Measurements from ENCODE around the gene KCNS3. TPM values are rescaled to one million over a fixed set of nuclear protein-coding genes. Genes with fewer than 3 reads are reported as not detected.

KCNS3 gene
- total RNA-seq, 2 donors from 2014 or later = not detected

DNA sequence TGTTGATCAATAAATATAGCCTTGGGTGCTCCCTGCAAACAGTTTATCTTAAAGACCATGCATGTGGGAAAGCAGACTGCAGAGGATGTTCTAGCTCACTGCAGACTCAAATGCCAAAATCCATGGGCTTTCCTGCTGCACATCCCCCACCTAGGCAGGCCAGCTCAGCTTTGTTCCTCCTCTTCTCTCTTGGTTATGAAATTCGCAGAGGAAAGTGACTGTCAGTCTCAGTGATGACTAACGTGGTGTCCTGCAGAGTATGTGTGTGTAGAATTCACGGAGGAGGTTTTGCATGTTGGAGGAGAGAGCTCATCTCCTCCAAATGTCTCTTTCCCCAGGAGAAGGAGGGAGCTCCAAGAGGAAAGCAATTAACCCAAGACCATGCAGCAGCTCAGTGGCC lies 21.4 kb upstream of the KCNS3 start:
- ATAC-seq (no peak), DNase-seq (no peak)
- no peak overlapping the region for H3K4me3 Mint-ChIP-seq
- no peaks in the 10 kb centered on the region for H3K9me3 ChIP-seq (ENCODE audit: control insufficient read depth, low read length, poor library complexity, severe bottlenecking)
- peaks cover 2% of the 10 kb centered on the region for H3K36me3 Mint-ChIP-seq (ENCODE audit: low read depth)
- H3K27me3 Mint-ChIP-seq = peaks cover 69% of the 10 kb centered on the region
- no peak overlapping the region for H3K27ac Mint-ChIP-seq
- H3K4me1 Mint-ChIP-seq = no peaks in the 10 kb centered on the region

- Mint-ChIP-seq H3K27me3 (peaks cover 69% of the 10 kb centered on the region), H3K27ac (no peak overlapping the region), H3K4me3 (no peak overlapping the region), H3K36me3 (ENCODE audit: low read depth) (peaks cover 2% of the 10 kb centered on the region), H3K4me1 (no peaks in the 10 kb centered on the region)
- no peak for DNase-seq
- ATAC-seq = no peak
- no peaks in the 10 kb centered on the region for H3K9me3 ChIP-seq (ENCODE audit: control insufficient read depth, low read length, poor library complexity, severe bottlenecking)
These were observed 20.4 kb upstream of the KCNS3 start for GRCh38 chr2:17858064-17858463.

DNA sequence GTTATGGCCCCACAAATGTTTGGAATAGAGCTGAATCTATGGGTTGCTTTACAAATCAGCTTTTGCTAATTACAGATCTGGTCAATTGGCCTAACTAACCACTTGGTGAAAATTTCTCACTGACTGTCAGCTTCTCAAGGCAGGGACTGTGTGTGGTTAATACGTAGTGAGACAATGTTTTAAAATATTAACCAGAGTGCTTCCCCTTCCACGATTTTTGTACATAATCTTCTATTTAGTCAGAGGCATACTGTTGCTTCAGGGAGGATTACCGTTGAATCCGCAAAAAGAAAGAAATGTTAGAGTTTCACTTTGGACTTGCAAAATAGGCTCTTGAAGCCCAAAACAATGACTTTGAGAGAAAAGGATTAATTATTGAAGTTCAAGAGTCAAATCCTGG lies 14.9 kb upstream of the KCNS3 start:
- no peak overlapping the region for H3K4me3 Mint-ChIP-seq
- peaks cover 2% of the 10 kb centered on the region for H3K36me3 Mint-ChIP-seq (ENCODE audit: low read depth)
- peaks cover 41% of the 10 kb centered on the region for H3K27me3 Mint-ChIP-seq
- no peaks in the 10 kb centered on the region for H3K4me1 Mint-ChIP-seq
- no peaks in the 10 kb centered on the region for H3K9me3 ChIP-seq (ENCODE audit: control insufficient read depth, low read length, poor library complexity, severe bottlenecking)
- no peak for DNase-seq
- no peak for ATAC-seq
- H3K27ac Mint-ChIP-seq = no peak overlapping the region

- H3K4me1 Mint-ChIP-seq = no peaks in the 10 kb centered on the region
- no peak for DNase-seq
- H3K9me3 ChIP-seq (ENCODE audit: control insufficient read depth, low read length, poor library complexity, severe bottlenecking) = no peaks in the 10 kb centered on the region
- ATAC-seq = no peak
- peaks cover 2% of the 10 kb centered on the region for H3K36me3 Mint-ChIP-seq (ENCODE audit: low read depth)
- H3K27ac Mint-ChIP-seq = no peak overlapping the region
- H3K4me3 Mint-ChIP-seq = no peak overlapping the region
- H3K27me3 Mint-ChIP-seq = peaks cover 37% of the 10 kb centered on the region
These were observed 13.8 kb upstream of the KCNS3 start for GRCh38 chr2:17864676-17865075.

DNA sequence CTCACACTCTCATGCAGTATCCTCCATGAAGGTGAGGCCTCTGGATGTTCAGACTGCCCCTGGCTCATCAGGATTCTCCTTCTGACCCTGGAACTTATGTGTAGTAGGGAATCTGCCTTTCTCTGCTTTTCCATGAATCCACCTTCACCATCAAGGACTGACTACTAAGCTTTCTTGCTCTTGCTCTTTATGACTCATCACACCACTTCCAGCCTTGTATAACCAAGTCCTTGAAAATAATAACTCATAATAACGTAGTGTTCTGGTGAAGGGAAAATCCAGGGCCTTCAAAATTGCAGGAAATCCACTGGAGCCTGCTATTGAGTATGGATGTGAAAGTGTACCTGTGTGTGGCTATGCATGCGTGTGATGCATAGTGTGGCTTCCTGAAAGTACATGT lies 11.3 kb upstream of the KCNS3 start:
- Mint-ChIP-seq H3K27ac (no peak overlapping the region), H3K4me3 (no peak overlapping the region), H3K36me3 (ENCODE audit: low read depth) (no peaks in the 10 kb centered on the region), H3K4me1 (no peaks in the 10 kb centered on the region), H3K27me3 (peaks cover 33% of the 10 kb centered on the region)
- ATAC-seq (no peak), DNase-seq (no peak)
- no peaks in the 10 kb centered on the region for H3K9me3 ChIP-seq (ENCODE audit: control insufficient read depth, low read length, poor library complexity, severe bottlenecking)

DNA sequence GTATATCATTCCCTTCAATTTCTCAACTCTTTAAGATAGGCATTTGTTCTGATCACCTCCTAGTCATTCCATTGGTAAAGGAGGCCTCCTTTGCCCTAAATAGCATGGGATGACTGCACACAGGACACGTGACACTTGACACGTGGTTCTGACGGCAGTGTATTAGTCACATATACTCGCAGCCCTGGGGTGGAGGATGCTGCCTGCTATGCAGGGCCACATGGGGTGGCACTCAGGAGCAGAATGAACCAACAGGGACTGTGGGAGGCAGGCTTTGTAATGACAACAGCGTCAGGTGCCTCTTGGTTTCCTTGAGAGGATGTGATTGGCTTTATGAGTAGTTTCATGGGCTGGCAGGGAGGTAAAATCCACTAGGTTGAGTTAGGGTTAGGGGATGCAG lies 9.3 kb upstream of the KCNS3 start:
- ATAC-seq = no peak
- no peaks in the 10 kb centered on the region for H3K9me3 ChIP-seq (ENCODE audit: control insufficient read depth, low read length, poor library complexity, severe bottlenecking)
- H3K36me3 Mint-ChIP-seq (ENCODE audit: low read depth) = no peaks in the 10 kb centered on the region
- peaks cover 45% of the 10 kb centered on the region for H3K27me3 Mint-ChIP-seq
- no peak overlapping the region for H3K27ac Mint-ChIP-seq
- no peaks in the 10 kb centered on the region for H3K4me1 Mint-ChIP-seq
- H3K4me3 Mint-ChIP-seq = no peak overlapping the region
- DNase-seq = no peak

DNA sequence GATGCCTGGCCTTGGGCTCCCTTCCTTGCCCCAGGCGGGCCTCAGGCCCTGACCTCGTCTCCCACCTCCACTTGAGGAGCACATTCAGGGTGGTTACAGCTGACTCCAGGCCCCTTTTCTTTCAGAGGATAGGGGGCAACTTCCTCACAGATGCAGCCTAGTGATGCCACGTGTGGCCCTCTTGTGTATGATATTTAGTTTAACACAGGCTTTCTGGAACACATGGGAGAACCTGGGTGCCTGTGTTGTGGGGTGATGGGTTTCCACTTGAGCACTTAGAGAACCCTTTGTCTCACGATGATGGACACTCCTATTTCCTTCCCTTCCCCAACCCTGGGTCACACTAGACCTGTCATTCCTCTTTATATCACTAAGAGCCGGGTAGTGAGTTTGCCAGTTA lies 6.8 kb upstream of the KCNS3 start:
- Mint-ChIP-seq H3K4me1 (no peaks in the 10 kb centered on the region), H3K4me3 (no peak overlapping the region), H3K27me3 (peaks cover 54% of the 10 kb centered on the region), H3K27ac (no peak overlapping the region), H3K36me3 (ENCODE audit: low read depth) (no peaks in the 10 kb centered on the region)
- DNase-seq (no peak), ATAC-seq (no peak)
- H3K9me3 ChIP-seq (ENCODE audit: control insufficient read depth, low read length, poor library complexity, severe bottlenecking) = no peaks in the 10 kb centered on the region

DNA sequence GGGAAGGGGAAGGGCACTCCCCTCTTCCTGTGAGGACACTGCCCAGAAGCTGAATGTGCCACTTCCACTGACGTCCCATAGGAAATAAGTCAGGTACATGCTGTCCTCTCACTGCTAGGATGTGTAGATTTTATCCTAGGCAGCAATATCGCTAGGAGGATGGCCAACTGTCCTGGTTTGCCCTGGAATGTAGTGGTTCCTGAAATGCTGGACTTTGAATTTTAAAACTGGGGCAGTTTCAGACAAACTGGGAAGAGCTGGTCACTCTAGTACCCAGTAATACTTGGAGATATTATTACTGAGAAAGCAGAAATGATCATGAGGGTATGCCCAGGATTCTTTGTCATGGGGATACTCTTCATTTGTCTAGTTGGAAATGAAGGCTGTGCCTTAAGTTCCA lies 5.4 kb upstream of the KCNS3 start:
- no peak overlapping the region for H3K4me3 Mint-ChIP-seq
- H3K9me3 ChIP-seq (ENCODE audit: control insufficient read depth, low read length, poor library complexity, severe bottlenecking) = no peaks in the 10 kb centered on the region
- peaks cover 3% of the 10 kb centered on the region for H3K4me1 Mint-ChIP-seq
- ATAC-seq = no peak
- H3K27ac Mint-ChIP-seq = no peak overlapping the region
- no peaks in the 10 kb centered on the region for H3K36me3 Mint-ChIP-seq (ENCODE audit: low read depth)
- H3K27me3 Mint-ChIP-seq = peaks cover 60% of the 10 kb centered on the region
- no peak for DNase-seq

GRCh38 chr2:17876590-17876989 lies 1.9 kb upstream of the KCNS3 start:
- H3K9me3 ChIP-seq (ENCODE audit: control insufficient read depth, low read length, poor library complexity, severe bottlenecking) = no peaks in the 10 kb centered on the region
- no peak for ATAC-seq
- H3K4me1 Mint-ChIP-seq = peaks cover 11% of the 10 kb centered on the region
- H3K4me3 Mint-ChIP-seq = no peak overlapping the region
- no peak for DNase-seq
- peaks cover 2% of the 10 kb centered on the region for H3K36me3 Mint-ChIP-seq (ENCODE audit: low read depth)
- peaks cover 69% of the 10 kb centered on the region for H3K27me3 Mint-ChIP-seq
- H3K27ac Mint-ChIP-seq = no peak overlapping the region

- H3K36me3 Mint-ChIP-seq (ENCODE audit: low read depth) = peaks cover 2% of the 10 kb centered on the region
- H3K9me3 ChIP-seq (ENCODE audit: control insufficient read depth, low read length, poor library complexity, severe bottlenecking) = no peaks in the 10 kb centered on the region
- peaks cover 11% of the 10 kb centered on the region for H3K4me1 Mint-ChIP-seq
- H3K4me3 Mint-ChIP-seq = peak overlapping the region; percentile 76
- ATAC-seq (no peak), DNase-seq (no peak)
- H3K27me3 Mint-ChIP-seq = peaks cover 75% of the 10 kb centered on the region
- H3K27ac Mint-ChIP-seq = no peak overlapping the region
These were observed 621 bp upstream of the KCNS3 start for GRCh38 chr2:17877811-17878280.

DNA sequence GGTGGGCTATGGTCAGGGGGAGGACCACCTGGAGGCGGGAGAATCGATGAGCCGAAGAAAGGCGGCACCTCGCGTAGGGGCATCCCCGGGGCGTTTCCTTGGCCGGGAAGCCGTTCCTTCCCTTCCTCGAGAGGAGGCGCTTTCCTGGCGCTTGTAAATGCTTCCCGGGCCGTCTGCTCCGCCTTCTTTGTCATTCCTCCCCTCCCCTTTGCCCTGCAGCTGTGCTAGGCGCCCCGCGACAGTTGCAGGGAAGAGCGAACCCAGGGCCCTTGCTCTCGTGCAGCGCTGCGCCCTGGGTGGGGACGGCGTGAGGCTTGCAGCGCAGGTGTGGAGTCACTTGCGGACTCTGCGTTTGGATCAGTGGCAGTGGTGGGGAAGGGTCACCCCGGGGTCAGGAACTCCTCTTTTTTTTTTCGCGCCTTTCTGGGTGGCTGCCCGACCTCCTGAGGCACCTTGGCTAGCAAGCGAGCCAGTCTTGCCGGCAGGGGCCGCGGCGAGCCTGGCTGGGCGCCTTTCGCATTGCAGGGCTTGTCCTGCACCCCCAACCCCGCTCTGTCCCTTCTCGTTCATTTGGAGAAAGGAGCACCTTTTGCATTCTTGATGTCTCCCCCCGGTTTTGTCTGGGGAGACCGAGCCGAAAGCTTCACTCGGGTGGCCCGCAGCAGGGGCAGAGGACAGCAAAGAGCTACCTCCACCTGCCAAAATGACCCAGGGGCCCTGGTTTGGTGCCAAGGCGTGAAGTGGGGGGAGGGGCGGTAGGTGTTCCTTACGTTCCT lies 858 bp downstream of the KCNS3 start:
- H3K4me1 Mint-ChIP-seq = peaks cover 11% of the 10 kb centered on the region
- ATAC-seq = no peak
- peaks cover 61% of the 10 kb centered on the region for H3K27me3 Mint-ChIP-seq
- peak overlapping the region; percentile 84 for H3K4me3 Mint-ChIP-seq
- peaks cover 2% of the 10 kb centered on the region for H3K36me3 Mint-ChIP-seq (ENCODE audit: low read depth)
- no peak overlapping the region for H3K27ac Mint-ChIP-seq
- no peak for DNase-seq
- no peaks in the 10 kb centered on the region for H3K9me3 ChIP-seq (ENCODE audit: control insufficient read depth, low read length, poor library complexity, severe bottlenecking)

DNA sequence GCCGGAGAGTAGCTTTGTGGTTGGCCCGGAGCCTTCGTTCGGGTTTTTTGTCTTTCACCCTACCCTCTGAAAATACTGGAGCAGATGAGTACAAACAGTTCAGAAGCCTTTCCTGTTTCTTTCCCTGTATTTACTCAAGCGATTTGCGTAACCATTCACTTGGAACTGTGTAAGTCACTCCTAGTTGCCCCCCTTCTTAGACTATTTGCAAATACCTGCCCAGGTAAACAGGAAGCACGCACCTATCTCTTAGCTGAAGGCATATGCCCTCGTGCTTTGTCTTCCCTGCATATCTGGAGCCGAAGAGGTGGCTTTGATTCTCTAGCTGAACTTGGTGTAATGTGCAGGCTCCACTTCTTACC lies 1.4 kb downstream of the KCNS3 start:
- Mint-ChIP-seq H3K4me3 (peak overlapping the region; percentile 84), H3K4me1 (peaks cover 11% of the 10 kb centered on the region), H3K36me3 (ENCODE audit: low read depth) (peaks cover 2% of the 10 kb centered on the region), H3K27me3 (peaks cover 61% of the 10 kb centered on the region), H3K27ac (no peak overlapping the region)
- no peaks in the 10 kb centered on the region for H3K9me3 ChIP-seq (ENCODE audit: control insufficient read depth, low read length, poor library complexity, severe bottlenecking)
- DNase-seq = no peak
- no peak for ATAC-seq

DNA sequence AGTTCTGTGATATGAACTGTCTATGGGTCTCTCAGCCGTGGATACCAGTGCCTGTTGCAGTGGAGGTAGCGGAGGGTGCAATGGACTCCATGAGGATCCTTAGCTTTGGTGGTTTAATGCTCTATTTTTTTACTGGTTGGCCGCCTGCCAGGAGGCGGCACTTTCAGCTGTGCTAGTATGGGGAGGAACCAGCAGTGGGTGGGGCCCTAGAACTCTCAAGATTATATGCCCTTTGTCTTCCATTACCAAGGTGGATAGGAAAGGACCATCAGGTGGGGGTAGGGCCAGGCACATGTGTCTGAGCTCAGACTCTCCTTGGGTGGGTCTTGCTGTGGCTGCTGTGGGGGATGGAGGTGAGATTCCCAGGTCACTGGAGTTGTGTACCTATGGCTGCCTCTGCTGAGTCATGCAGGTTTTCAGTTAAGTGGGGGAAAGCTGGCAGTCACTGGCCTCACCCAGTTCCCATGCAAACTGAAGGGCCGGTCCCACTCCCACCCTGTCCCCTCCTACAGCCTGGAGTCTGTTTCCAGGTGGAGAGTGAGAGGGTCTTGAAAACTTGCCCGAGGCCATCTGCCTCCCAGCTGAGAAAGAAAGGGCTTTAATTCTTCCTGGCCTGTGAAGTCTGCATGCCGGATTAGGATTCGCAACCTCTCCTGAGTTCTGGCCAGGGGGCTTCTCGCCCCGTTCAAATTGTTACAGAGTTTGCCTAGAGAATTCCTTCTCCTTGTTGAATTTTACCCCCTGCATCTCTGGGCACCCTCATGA lies 14.5 kb downstream of the KCNS3 start:
- DNase-seq = no peak
- peaks cover 11% of the 10 kb centered on the region for H3K27me3 Mint-ChIP-seq
- no peaks in the 10 kb centered on the region for H3K9me3 ChIP-seq (ENCODE audit: control insufficient read depth, low read length, poor library complexity, severe bottlenecking)
- H3K27ac Mint-ChIP-seq = no peak overlapping the region
- H3K4me3 Mint-ChIP-seq = no peak overlapping the region
- no peaks in the 10 kb centered on the region for H3K36me3 Mint-ChIP-seq (ENCODE audit: low read depth)
- ATAC-seq = no peak
- no peaks in the 10 kb centered on the region for H3K4me1 Mint-ChIP-seq

GRCh38 chr2:17894005-17894404 lies 15.5 kb downstream of the KCNS3 start:
- no peaks in the 10 kb centered on the region for H3K36me3 Mint-ChIP-seq (ENCODE audit: low read depth)
- no peak for ATAC-seq
- H3K4me1 Mint-ChIP-seq = no peaks in the 10 kb centered on the region
- H3K9me3 ChIP-seq (ENCODE audit: control insufficient read depth, low read length, poor library complexity, severe bottlenecking) = no peaks in the 10 kb centered on the region
- H3K27me3 Mint-ChIP-seq = peaks cover 15% of the 10 kb centered on the region
- H3K4me3 Mint-ChIP-seq = no peak overlapping the region
- no peak for DNase-seq
- no peak overlapping the region for H3K27ac Mint-ChIP-seq
